Measurements from ENCODE around the gene FAM83D.
A peak's percentile ranks its signal among the peaks of the same experiment; 100 is the strongest.
"Not testable (repeated sequence)": the region's sequence is repeated elsewhere in the genome, so short reads cannot be mapped to it uniquely, and the experiment has no call there.

Gene FAM83D

DNA sequence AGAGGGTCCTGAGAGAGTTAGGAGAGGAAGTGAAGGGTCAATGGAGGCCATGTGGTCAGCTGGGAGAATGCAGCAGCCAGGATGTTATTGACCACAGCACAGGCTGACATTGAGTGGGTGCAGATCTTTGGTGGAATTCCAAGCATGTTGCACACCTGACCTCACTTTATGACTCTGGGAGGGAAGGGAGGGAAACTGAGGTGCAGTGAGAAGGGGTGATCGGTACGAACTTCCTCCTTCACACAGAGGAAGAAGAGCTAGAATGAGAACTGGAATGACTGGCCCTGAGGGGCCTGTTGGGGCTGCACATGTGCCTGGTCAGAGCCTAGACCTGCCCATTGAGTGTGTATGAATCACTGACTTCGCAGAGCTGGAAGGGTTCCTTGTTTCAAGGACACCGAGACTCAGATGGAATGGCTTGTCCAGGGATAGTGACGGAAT is 9.8 kb downstream of the FAM83D start:
- DNase-seq: no peak

DNA sequence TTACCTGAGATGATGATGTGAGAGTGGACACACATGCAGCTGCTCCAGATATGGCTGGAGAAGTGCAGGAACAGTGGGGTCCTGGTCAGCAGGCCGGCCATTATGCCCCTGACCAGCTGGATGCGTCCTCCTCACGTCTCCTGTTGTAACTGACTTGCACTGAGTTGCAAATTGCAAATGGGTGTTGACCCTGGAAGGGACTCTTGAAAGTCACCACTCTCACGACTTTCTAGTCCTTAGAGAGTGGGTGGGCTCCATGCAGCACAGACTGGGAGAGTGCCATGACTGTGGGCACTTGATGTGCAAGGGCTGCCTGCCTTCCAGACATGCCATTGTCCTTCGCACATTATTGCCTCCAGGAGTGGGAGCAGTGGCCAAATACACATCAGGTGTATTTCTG is 10.8 kb downstream of the FAM83D start:
- DNase-seq: no peak

DNA sequence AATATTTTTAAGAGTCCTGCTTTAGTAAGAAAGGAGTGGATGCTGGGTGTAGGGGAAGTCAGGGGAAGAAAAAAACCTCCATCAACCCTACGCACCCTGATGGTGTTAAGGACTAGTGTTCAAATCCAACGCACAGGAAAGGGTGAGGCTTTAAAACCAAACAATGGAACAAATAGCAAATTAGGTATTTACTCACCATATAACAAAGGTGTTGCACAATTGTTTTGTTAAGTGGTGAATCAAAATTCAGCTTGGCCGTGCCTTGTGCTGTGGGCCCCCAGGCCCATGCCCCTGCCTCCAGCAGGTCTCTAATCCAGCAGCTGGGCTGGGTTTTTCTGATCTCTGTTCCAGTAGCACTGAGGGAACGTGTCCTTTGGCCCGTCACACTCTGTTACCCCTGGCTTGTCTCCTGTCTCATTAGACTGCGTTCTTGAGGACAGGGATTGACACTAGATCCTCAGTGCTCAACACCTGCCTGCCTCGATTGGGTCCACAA is 11.8 kb downstream of the FAM83D start:
- DNase-seq: no peak

DNA sequence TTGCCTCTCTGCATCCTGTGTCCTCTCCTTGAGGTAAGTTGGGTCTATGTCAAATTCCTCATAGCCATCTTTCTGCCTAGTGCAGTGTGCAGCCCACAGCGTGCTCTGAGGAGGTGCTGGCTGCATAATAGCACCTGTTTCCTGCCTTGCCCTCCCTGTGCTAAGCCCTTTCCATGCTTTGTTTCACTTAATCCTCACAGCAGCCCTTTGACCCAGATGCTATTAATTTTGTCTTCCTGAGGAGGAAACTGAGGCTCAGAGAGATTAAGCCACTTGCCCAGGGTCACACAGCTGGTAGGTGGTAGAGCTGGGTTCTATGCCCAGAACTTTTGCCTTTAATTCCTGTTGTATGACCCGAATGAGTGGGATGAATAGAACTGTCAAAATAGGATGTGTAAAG is 13.5 kb downstream of the FAM83D start:
- no peak for DNase-seq

DNA sequence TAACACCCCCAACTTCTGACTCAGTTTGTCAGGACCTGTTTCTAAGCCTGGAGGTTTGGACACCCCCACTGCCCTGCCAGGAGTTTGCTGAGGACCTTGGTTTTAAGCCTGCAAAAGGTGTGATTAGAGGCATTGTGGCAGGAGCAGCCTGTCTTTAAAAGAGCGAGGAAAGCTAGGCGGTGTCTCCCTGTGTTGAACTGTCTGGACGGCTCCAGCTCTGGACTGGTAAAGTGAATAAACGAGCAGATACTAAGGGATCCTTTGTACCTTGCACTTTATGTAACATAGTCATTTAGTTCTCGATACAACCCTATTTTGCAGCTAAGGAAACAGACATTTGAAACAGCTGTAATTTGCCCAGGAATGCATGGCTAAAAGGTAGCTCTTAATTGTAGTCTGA is 14.4 kb downstream of the FAM83D start:
- no peak for DNase-seq

DNA sequence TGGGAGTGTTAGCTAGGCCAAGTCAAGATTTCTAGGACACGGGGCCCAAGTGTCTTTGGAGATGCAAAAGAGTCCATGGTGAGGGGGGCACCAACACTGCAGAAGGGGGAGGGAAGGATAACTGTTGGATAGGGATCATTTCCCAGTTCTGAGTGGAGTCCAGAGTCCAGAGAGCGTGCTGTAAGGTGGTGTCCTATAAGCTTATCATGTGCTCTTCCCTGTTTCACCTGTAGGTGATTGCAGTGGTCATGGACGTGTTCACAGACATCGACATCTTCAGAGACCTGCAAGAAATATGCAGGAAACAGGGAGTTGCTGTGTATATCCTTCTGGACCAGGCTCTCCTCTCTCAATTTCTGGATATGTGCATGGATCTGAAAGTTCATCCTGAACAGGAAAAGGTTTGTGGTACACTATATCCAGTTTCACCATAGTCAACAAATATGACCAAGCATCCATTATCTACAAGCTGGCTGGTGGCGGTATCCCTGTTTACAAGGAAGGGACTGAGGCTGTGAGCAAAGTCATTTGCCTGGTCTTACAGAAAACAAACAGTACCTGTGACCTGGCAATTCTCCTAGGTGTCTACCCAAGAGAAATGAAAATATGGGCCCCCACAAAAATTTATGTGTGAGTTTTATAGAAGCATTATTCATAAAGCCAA is 15.6 kb downstream of the FAM83D start:
- DNase-seq: no peak

DNA sequence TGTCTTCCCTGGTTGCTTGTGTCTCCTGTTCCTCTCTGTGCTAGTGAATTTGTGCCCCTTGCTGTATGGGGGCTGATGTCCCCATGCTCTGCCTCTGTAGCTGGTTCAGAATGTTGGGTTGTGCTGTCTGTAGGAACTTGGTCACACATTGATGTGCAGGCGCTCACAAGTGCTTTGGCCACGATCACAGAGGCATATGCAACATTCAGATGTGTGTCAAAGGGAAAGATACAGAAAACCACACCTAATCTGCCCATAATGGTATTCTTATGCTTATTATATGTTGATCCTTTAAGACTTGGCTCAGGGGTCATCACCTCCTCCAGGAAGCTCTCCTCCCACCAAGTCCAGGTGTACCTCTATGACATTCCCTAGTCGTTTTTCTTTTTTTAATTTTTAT is 18.8 kb downstream of the FAM83D start:
- DNase-seq: no peak

DNA sequence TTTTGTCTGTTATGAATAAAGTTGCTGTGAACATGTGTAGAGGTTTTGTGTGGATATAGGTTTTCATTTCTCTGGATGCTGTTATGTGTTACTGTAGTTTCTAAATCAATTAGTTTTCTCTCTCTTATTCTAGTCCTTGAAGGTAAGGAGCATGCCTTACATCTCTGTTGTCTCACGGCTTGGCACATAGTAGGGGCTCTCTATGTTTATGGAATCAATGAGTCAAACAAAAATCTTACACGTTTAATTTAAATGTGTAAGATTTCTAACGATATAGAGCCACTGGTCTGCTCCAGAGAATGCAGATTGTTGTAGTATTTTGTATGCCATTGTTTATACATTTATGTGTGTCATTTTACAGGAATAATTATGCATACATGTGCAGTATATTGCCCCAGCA is 20.6 kb downstream of the FAM83D start:
- no peak for DNase-seq

DNA sequence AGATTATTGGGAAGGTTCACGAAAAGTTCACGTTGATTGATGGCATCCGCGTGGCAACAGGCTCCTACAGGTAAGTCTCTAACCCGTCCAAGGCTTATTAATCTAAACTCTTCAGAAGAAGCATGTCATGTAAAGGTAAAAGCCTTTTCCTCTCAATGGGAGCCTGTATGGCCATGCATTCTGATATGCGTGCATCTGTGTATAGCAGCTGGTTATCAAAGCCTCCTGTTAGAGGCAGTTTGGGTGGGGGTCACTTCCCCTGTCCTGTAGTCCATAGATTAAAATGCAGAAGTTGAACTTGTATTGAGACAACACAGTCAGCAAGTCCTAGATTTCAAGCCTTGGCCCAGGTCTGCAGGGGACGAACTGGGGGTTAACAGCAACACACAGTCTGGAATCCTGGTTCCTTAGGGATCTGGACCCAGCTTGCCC is 21.7 kb downstream of the FAM83D start:
- no peak for DNase-seq

DNA sequence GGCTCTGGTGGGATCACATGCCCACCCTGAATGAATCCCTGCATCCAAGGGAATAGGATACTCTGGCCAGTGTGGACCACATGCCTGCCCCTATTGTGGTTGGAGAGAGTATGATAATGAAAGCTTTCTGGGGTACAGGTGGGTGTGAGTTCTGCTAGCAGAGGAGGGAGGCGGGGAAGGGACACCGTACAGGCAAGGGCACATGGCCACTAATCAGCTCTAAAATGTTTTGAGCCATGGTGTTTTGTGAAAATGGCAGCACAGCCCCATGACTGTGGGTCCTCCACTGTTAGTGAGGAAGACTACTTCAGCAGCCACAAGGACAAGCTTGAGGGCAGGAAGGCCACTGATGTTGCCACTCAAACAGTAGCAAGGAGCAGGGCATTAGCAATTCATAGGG is 24.0 kb downstream of the FAM83D start:
- DNase-seq: no peak

DNA sequence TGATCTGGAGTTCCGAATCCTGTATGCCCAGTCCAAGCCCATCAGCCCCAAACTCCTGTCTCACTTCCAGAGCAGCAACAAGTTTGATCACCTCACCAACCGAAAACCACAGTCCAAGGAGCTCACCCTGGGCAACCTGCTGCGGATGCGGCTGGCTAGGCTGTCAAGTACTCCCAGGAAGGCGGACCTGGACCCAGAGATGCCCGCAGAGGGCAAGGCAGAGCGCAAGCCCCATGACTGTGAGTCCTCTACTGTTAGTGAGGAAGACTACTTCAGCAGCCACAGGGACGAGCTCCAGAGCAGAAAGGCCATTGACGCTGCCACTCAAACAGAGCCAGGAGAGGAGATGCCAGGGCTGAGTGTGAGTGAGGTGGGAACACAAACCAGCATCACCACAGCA is 25.4 kb downstream of the FAM83D start:
- DNase-seq: no peak

DNA sequence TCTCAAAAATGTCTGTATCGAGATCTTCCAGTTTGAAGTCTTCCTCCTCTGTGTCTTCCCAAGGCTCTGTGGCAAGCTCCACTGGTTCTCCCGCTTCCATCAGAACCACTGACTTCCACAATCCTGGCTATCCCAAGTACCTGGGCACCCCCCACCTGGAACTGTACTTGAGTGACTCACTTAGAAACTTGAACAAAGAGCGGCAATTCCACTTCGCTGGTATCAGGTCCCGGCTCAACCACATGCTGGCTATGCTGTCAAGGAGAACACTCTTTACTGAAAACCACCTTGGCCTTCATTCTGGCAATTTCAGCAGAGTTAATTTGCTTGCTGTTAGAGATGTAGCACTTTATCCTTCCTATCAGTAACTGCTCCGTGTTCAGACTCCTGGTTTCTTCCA is 25.9 kb downstream of the FAM83D start:
- DNase-seq: no peak

DNA sequence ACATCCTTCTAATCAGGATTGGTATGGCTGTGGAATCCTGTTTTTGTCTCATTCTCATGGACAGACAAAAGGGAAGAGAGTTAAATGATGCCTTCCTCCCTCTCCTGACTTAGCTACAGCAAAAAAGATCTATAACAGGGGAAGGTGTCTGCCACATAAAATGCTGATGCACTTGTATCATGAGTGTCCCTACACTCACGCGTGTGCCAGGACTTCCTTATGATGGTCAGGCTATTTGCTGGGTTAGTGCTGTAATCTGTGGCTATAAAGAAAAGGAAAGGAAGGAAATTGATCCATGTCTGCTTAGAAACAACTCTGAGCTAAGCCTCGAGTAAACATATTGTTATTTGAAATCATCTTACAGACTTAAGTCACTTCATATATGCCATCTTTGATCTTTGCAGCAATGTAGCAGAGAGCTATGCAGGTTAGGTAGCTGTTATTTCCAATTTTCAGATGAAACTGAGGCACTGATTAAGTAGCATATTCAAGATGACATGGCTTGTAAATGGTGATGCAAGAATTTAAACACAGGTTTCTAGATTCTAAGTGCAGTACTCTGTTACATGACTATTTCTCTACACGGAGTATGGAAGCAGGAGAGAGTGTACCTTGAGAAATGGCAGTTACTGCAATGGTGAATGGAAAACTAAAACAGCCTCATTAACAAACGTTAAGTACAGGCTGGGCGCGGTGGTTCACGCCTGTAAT is 27.6 kb downstream of the FAM83D start:
- no peak for DNase-seq

DNA sequence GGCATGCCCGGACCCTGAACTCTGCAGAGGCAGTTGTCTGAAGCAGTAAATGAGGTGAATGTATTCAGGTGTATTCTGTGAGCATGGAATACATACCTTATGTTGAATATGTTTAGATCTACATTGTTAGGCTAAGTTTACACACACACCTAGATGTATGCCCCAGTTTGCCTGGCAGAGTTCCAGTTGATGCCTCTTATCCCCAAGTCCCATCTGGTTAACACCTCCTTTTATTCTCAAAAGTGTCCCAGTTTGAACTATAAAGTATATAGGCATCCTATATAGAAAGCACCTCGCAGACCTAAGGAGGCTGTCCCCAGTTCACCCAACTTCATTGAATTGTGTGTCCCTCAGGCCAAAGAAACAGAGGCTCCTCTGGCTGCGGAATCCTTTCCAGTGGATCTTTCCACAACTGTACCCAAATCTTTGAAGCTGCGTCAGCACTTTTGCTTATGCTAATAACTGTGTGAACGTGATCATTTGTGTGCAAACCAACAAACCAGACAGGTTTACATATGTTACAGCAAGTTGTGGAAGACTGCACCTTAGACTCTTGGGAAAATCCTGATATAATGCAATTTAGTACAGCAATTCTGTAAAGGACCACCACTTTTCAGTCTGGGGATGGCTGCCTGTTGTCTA is 31.1 kb downstream of the FAM83D start:
- DNase-seq: no peak

DNA sequence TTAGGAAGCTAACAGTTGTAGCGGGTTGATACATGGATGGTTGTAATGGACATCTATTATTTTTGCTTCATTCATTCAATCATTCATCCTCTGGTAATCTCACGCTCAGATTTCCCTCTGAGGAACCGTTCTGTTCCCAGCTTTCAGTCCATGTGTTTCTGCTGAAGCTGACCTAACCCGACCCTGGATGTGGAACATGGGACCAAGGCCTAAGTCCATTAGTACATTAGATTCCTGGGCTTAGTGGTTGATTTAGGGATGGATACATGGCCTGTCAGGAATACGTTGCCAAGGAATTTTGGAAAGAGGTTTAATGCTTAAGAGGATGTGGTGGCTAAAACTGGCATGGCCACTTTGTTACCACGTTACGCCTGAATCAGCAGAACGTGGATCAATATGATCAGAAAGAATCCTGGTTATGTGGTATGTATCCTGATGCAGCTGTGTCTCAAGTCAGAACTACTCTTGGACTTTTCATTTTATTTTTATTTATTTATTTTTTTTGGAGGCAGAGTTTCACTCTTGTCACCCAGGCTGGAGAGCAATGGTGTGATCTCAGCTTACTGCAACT is 31.8 kb downstream of the FAM83D start:
- DNase-seq: no peak

DNA sequence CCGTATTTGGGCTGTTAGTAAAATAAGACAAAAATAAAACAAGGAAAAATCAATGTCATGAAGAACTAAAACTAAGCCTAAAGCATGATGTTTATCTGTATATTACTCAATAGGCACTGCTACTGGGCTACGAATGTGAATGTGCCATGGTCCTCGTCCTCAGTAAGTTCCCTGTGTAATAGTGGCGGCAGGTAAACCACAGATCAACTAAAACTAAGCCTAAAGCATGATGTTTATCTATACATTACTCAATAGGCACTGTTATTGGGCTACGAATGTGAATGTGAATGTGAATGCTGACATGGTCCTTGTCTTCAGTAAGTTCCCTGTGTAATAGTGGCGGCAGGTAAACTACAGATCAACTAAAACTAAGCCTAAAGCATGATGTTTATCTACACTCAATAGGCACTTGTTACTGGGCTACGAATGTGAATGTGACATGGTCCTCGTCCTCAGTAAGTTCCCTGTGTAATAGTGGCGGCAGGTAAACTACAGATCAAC is 34.0 kb downstream of the FAM83D start:
- not testable (repeated sequence) for DNase-seq

DNA sequence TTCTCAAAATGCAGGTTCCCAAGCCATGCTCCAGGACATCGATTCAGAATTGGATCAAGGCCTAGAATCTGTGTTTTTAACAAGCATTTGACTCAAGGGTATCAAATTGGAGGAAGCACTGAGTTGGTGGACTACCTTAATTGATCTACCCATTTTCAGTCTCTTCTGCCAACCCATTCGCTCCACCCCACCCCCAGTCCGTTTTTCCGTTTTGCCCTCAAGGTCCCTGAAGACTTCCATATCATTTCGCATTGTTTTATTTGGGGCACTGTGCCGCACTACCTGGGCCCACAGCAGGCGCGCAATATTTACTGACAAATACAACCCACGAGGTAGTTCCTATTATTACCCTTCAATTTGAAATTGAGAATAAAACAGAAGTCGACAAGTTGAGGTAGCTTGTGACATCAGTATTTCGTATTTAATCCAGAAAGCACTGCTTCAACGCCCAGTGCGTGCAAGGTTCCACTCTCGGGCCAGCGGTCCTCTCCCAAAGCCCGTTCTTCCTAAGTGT is 35.4 kb downstream of the FAM83D start:
- DNase-seq: peak in 1 of 3 donors; percentile 3

DNA sequence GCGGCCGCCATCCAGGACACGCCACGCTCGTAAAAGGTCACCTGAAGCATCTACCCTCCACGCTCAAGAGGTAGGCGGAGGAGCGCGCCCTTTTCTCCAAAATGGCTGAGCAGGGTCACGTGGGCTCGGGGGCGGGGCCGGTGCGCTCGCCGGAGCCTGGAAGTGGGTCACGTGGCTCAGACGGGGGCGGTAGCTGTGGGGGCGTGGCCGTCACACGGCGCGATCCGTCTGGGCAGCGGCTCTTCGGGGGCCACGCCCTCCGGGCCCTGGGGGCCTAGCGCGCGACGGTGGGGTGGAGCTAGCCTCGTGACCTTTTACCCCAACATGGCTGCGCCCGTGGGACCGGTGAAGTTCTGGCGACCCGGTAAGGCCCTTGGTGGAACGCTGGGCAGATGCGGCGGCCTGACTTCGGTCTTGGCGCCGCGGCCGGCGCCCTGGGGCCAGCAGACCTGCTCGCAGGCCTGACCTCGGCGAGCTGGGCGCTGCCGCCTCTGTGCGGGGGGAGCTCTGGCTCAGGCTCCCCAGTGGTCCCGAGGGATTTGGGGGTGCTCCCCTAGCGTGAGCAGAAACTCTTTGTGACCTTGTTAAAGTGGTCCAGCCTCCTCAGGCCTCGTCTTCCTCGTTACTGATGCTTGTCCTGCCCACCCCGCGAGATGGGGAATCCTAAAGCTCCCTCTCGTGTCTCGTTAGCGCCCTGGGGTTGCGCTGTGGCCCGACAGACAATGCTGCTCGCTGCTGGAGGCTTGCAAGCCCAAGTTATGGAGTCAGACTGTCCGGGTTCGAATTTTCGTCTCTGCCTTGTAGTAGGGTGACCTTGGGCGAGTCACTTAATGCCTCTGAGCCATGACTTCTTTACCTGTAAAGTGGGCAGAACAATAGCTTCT is 36.1 kb downstream of the FAM83D start, which contains the start of gene DHX35:
Gene DHX35, plus strand, starts transcription at position 301 of the 884 bp plus-strand sequence. Its CDS starts 24 bp downstream, at position 325.
- DNase-seq: peak; percentile 98 to 100 (median 100)

DNA sequence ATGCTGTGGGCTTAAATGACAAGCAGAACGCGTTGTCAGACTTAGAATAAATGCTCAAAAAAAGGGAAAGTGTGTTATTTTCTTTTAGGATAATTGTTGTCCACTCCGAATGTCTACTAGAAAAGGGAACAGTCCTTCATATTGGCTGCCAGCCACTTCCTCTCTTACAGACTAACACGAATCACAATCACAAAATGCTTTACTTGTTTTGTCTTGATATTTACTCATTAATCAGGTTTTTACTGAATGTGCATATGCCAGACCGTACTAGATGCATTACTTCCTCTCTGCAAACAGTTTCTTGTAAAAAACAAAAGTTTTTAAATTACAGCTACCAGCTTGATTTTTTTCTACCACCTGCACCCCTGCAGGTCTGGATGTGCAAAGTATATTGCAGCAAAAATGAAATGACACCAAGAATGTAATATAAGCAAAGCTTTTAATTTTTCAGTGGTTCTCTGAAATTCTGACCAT is 36.7 kb downstream of the FAM83D start:
- DNase-seq: peak; percentile 18 to 39 (median 18)

DNA sequence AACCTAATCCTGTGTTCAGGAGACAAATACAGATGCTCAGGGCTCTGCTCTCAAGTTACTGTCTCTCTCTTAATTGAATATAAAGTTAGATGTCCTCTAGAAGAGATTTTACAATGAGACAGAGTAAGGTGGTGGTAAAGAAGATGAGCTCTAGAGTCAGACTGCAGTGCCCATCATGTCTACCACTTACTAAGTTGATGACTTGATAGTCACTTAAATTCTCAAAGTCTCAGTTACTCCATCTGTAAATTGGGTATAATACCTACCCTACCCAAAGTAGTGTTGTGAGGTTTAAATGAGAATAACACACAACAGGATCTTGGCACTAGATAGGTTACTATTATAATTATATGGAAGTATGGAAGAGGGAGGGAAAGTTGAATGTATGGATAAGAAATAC is 37.5 kb downstream of the FAM83D start:
- DNase-seq: no peak

DNA sequence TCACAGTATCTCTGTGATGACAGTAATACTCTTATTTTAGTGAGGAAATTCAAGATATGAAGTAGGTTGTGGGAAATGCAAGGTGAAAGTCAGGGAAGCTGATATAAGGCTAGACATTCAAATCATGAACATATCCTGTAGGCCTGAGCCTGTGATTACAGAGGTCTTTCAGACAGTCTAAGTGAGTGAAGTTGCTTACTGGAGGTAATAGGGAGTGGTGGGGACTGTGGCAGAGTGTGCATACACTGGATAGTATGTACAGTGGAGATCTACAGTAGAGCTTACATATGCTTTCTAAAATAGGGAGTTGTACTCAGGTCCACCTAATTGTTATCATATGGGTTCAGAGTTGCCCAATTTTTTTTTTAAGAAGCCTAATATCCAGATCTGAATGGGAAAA is 39.0 kb downstream of the FAM83D start:
- no peak for DNase-seq

DNA sequence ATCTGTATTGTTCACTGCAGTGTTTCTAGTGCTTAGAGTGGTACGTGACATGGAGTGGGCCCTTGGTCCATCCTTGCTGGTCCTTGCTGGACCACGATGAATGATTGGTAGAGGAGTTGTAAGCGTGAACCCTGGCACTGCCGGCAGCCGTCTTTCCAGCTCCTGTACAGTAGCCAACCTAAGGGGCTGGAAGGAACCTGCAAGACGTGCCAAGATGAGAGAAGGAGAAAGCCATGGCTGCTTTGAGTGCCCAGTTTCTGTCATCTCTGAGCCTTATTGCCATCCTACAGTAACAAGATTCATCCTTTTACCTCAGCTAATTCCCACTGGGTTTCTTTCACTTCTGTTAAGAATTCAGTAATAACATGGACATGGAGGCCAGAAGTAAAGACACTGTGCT is 41.9 kb downstream of the FAM83D start:
- DNase-seq: no peak

Measured in suppressor macrophage treated with lipopolysaccharide for 1 hour (primary cell).